NB4 (cell line): Measurements from ENCODE around the gene SNED1.

Experiments used
- CTCF ChIP-seq: IDR thresholded peaks from one replicate; pipeline ENCODE4 v1.5.1; 2012; ENCODE audit warnings: low read depth, low read length
- MAX ChIP-seq: IDR thresholded peaks from 2 replicates; pipeline ENCODE4 v1.6.1; 2011; ENCODE audit warnings: low read depth, low read length
- MYC ChIP-seq: IDR thresholded peaks from 2 replicates; pipeline ENCODE4 v1.6.1; 2011; ENCODE audit warnings: low read depth, low read length
- POLR2A ChIP-seq: IDR thresholded peaks from 2 replicates; pipeline ENCODE4 v1.6.1; 2011; ENCODE audit warnings: mild to moderate bottlenecking; ENCODE audit not compliant: insufficient read length; ENCODE audit errors: extremely low read depth

GRCh38 chr2:241025639-241026038, 27.2 kb downstream of the SNED1 start:
- TF ChIP-seq CTCF: no peak
- no peak for TF ChIP-seq POLR2A
- no peak for TF ChIP-seq MAX
- no peak for TF ChIP-seq MYC
